Left kidney (tissue), 2 donors: Measurements from ENCODE around the gene MAN1A1. TPM values are rescaled to one million over a fixed set of nuclear protein-coding genes. Genes with fewer than 3 reads are reported as not detected.
"Not testable (repeated sequence)": the region's sequence is repeated elsewhere in the genome, so short reads cannot be mapped to it uniquely, and the experiment has no call there.

Source experiments
- DNase-seq: peaks from one replicate; pipeline ENCODE4 v3.0.0-alpha.2; 2013
- polyA plus RNA-seq: library from polyadenylated mRNA; unstranded; fragments of 120-200 nt; gene quantifications from one replicate; pipeline ENCODE4 v1.2.1, GENCODE V29; 2013; ENCODE audit not compliant: insufficient read length

The MAN1A1 gene
- polyA plus RNA-seq, 1 donor: 89.9 TPM

- no peak for DNase-seq
Observed at GRCh38 chr6:119306396-119306968, 43.1 kb downstream of the MAN1A1 start.

GRCh38 chr6:119303164-119303887, 46.2 kb downstream of the MAN1A1 start:
- peak; percentile 15 for DNase-seq

DNA sequence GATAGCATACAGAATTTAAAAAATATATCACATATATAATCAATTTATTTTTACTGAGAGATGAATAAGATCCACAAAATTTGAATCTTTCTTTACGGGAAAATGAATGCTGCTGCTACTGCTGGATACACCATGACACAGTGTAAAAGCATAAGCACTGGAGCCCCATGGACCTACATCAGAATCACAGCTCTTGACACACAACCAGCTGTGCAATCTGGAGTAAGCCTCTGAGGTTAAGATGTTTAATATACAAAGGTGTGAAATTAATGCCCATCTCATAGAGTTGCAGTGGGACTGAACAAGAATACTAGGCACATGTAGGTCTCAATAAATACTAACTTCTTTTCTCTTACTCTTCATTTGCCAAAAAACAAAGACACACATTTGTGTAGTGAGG, 48.1 kb downstream of the MAN1A1 start:
- no peak for DNase-seq

DNA sequence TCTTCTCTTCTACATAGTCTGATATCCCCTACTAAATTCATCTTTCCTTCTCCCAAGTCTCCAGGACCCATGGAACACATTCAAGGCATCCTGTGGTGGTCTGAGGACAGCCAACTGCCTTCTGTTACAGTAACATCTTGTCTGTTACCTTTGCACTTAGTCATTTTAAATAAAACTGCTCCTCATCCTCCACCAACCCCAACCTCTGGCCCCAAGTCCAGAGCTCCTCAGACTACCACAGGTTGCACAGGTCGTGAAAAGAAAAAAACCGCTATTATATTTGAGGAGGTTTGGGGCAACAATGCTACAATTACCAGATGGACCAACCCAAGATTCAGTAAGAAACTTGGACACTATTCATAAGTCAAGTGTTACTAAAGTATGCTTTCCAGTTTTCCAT, 49.9 kb downstream of the MAN1A1 start:
- DNase-seq: no peak

DNA sequence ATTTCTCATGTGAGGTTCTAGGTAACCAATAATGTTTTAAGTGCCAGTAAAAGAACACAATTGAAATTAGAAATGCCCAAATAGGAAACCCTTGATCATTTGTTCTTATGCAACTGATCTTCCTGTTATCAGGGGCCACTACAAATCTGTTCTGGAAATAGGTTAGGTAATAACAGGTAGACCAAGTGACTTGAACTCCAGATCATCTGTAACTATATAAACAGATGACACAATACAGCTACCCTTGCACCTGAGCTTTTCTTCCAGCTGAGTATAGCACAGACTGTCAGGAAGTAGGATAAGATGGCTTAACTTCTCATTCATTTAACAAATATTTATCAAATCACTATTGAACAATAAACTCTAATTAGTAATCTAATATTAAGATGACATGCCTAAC, 52.5 kb downstream of the MAN1A1 start:
- DNase-seq: no peak

DNA sequence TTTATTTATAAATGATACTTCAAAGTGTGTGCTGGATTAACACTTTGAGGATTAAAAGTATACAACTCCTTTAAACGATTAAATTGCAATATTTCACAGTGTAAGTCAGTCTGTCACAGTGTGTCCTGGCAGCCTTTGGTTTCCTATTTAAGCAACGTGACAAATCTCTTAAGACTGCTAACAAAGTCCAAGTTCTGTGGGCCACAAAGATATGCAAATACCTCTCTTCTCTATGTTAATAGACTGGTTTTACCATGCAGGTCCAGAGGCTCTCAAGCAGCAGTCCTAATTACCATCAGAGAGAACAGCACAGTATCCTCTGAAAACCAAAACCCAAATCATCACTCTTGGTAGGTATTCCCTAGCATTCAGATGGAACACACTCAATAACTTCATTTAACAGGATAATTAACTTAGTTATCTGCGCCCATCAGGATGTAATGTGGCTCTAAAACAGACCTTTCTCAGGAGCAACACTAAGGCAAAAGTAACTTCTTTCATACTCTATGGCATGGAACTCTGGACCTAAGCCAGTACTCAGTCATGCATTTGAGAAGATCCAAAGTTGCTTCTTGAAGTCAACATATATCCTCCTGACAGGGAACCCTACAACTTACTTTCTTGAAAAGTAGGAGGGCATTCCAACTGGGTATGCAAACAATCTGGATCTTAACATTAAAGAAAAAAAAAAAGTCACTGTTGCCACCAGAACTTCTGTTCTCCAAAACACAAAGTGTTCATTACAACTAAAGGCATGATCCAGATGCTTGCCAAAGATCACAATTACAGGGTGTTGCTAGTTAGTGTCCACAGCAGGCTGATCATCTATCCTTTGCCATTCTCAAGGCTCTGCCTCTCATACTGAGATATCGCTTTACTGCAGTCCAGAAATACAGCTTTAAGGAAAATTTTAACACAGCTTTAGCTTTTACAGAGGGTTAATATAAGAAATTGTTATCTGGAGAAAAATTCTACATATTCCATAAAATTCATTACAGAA, 53.2 kb downstream of the MAN1A1 start:
- no peak for DNase-seq

GRCh38 chr6:119294984-119295383, 54.6 kb downstream of the MAN1A1 start:
- no peak for DNase-seq

DNA sequence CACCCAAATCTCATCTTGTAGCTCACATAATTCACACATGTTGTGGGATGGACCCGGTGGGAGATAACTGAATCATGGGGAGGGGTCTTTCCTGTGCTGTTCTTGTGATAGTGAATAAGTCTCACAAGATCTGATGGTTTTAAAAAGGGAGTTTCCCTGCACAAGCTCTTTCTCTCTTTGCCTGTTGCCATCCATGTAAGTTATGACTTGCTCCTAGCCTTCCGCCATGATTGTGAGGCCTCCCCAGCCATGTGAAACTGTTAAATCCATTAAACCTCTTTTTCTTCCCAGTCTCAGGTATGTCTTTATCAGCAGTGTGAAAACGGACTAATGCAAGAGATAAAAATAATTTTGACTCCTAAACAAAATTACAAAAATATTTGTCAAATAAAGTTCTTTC, 58.5 kb downstream of the MAN1A1 start:
- DNase-seq: not testable (repeated sequence)

- DNase-seq: no peak
Observed at GRCh38 chr6:119290306-119290705, 59.3 kb downstream of the MAN1A1 start.

DNA sequence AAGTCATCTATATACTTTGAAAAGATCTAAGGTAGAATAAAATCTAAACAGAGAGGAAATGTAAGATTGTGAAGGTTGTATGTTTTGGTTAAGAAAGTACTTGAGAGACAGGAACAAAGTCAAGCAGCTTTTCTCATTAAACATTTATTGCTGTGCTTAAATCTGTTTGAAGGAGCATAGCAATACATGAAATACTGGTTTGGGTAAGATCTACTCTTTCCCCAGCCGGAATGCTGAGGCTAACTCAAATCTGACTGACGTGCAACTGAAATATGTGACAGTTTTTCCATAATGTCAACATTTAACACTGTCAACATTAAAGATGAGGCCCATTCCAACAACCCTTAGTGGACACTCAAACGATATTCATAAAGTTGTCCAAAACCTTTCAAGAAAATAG, 59.9 kb downstream of the MAN1A1 start:
- no peak for DNase-seq

DNA sequence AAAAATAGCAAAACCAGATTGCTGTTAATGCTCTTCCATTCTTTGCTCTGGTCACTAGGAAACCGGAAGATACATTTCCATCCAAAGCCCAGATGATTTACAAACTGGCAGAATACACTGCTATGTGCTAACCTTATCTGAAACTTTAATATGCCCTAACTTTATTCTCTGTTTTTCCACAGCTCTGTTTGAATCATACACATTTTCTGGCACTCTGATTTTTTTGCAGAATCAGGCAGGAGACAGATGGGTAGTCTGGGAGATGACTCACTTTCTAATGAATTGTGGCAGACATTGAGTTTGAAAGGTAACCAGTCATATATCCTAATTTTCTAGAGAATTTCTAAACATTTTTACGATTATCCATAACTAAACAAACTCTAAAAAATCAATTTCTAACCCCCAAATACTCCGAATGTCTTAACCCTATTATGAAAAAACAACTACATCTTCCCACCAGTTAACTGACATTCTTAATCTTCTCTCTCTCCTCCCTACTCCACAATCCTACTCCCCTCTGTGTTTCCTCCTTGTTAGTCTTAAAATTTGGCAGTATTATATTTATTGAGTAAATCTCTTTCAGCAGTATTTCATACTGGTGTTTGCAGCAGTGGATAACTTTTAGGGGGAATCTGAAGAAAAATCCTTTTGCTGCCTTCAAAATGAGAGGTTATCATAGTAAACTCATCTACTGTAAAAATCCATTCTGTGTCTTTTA, 63.5 kb downstream of the MAN1A1 start:
- no peak for DNase-seq

DNA sequence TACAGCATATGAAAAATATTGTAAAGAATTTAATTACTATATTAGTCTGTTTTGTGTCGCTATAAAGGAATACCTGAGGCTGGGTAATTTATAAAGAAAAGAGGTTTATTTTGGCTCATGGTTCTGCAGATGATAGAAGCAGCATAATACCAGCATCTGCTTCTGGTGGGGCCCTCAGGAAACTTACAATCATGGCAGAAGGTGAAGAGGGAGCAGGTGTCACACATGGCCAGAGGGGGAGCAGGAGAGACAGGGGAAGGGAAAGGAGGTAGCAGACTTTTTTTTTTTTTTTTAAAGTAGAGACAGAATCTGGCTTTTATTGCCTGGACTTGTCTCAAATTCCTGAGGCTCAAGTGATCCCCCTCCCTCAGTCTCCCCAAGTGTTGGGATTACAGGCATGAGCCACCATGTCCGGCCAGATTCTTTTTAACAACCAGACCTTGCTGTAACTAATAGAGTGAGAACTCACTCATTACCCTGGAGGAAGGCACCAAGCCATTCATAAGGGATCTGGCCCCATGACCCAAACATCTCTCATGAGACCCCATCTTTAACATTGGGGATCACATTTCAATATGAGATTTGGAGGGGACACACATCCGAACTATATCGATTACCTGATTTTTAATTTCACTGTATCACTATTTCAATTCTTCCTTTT, 64.6 kb downstream of the MAN1A1 start:
- no peak for DNase-seq

DNA sequence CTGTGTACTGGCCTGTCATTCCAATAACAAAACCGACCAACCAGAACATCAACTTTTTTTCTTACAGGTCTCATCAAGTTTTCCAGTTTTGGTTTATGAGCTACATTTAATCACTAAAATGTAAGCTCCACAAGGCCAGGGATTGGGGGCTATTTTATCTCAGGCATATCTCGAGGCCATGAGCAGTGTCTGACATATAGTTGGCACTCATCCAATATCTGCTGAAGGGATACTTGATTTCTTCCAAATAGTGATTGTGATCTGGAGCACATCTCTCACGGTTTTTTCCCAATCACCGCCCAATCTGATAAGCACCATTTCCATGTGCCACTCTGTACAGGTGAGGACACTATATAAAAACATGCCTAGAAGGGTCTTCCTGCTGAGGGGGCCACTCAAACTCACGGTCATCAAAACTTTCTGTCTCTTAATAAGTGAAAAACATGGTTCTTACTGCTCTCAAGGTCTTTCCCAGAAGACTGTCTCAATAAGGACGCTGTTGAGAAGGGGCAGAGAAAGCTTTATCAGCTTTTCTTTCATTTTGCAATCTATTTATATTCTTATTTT, 65.5 kb downstream of the MAN1A1 start:
- DNase-seq: no peak

- no peak for DNase-seq
Observed at GRCh38 chr6:119283214-119283613, 66.3 kb downstream of the MAN1A1 start.

GRCh38 chr6:119280668-119281067, 68.9 kb downstream of the MAN1A1 start:
- no peak for DNase-seq

GRCh38 chr6:119280080-119280479, 69.5 kb downstream of the MAN1A1 start:
- no peak for DNase-seq

DNA sequence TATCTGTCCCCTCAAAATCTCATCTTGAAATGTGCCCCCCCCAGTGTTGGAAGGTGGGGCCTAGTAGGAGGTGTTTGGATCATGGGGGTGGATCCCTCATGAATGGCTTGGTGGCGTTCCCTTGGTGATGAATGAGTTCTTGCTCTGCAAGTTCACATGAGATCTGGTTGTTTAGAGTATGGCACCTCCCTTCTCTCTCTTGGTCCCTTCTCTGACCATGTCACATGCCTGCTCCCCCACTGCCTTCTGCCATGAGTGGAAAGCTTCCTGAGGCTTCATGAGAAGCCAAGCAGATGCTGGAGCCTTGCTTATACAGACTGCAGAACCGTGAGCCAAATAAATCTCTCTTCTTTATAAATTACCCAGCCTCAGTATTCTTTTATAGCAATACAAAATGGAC, 70.9 kb downstream of the MAN1A1 start:
- DNase-seq: no peak

GRCh38 chr6:119277052-119277451, 72.5 kb downstream of the MAN1A1 start:
- DNase-seq: no peak

DNA sequence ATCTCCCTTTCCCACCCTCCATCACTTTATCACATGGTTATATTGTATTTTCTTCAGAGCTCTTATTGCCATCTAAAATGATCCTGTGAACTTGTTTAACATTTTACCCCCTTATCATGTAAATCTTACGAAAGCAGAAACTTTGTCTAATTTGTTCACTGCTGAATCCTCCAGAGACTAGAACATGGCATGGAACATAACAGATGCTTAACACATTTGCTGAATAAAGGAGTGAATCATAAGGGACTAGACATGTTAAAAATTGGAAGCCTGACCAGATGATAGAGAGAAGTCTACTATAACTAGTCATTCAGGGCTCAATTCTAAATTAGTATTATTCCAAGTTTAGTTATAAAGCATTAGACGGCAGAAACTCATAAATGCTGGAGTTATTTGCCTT, 73.3 kb downstream of the MAN1A1 start:
- no peak for DNase-seq

DNA sequence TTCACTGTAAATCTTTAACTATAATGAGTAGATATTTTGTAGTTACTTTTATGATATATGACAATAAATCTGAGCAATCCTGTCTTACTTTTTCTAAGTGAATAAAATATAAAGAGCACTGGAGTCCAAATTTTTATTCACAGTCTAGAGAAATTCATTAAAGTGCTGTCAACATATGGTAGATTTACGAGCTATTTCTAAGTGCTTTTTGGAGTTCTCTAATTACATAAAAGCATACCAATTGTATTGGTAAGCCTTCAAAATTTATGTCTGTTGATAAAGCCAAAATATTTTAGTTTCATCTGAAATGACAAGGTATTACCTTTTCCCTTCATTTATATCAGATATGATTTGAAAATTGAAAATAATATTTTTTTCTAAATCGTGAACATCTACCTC, 75.4 kb downstream of the MAN1A1 start:
- DNase-seq: no peak
